K562 treated with DMSO at 1 percent for 48 hours (cell line): ENCODE data around the gene HSPH1. TPM values are rescaled to one million over a fixed set of nuclear protein-coding genes. Genes with fewer than 3 reads are reported as not detected.

Experiments used
- total RNA-seq: library from RNA; unstranded; fragments of 300-600 nt; gene quantifications from 2 replicates; pipeline ENCODE4 v1.2.3, GENCODE V29; 2022; ENCODE audit warnings: low replicate concordance; ENCODE audit errors: extremely low read depth

The HSPH1 gene
- not detected in 2 replicates for total RNA-seq

GRCh38 chr13:31161557-31162150 is at the start of gene HSPH1:
Gene HSPH1 (minus strand): TSS chr13:31161904. CDS start chr13:31161582, 322 bp downstream.

GRCh38 chr13:31199849-31200636 is 38.3 kb upstream of the HSPH1 start, which contains the start of gene B3GLCT:
Gene B3GLCT (plus strand): TSS chr13:31199975. CDS start chr13:31200085, 110 bp downstream.

Other genes starting within 250 kb of the HSPH1 start
- not detected in 2 replicates for gene TEX26, start 229.2 kb downstream of the HSPH1 start, total RNA-seq
- gene B3GLCT, start 38.1 kb upstream of the HSPH1 start, total RNA-seq, result not detected in 2 replicates